Measurements from ENCODE around the gene TMPRSS13.

The TMPRSS13 gene

GRCh38 chr11:117900121-117900648, 29.0 kb downstream of the TMPRSS13 start:
- no peak for DNase-seq (ENCODE audit: low spot score)
- in situ Hi-C loops (cut with MboI; ENCODE audit: low pct_unique_long_range_greater_than_20kb, low sequenced_read_pairs, unreplicated experiment) = no loop called here
- TF ChIP-seq CTCF (IDR thresholded peaks at IDR 0.05; ENCODE audit: extremely low read depth, insufficient read depth, missing control alignments) = no peak

GRCh38 chr11:117898059-117898458, 31.1 kb downstream of the TMPRSS13 start:
- in situ Hi-C loops (cut with MboI; ENCODE audit: low pct_unique_long_range_greater_than_20kb, low sequenced_read_pairs, unreplicated experiment) = no loop called here

GRCh38 chr11:117892651-117893050, 36.6 kb downstream of the TMPRSS13 start:
- no peak for DNase-seq (ENCODE audit: low spot score)
- in situ Hi-C loops (cut with MboI; ENCODE audit: low pct_unique_long_range_greater_than_20kb, low sequenced_read_pairs, unreplicated experiment) = no loop called here
- TF ChIP-seq CTCF (IDR thresholded peaks at IDR 0.05; ENCODE audit: extremely low read depth, insufficient read depth, missing control alignments) = no peak

More at GRCh38 chr11:117898059-117898458, 31.1 kb downstream of the TMPRSS13 start:
- no peak for TF ChIP-seq CTCF (IDR thresholded peaks at IDR 0.05; ENCODE audit: extremely low read depth, insufficient read depth, missing control alignments)
- DNase-seq (ENCODE audit: low spot score) = no peak

GRCh38 chr11:117891362-117891761, 37.8 kb downstream of the TMPRSS13 start:
- TF ChIP-seq CTCF (IDR thresholded peaks at IDR 0.05; ENCODE audit: extremely low read depth, insufficient read depth, missing control alignments) = no peak
- DNase-seq (ENCODE audit: low spot score) = no peak
- in situ Hi-C loops (cut with MboI; ENCODE audit: low pct_unique_long_range_greater_than_20kb, low sequenced_read_pairs, unreplicated experiment) = no loop called here

GRCh38 chr11:117888139-117888566, 41.0 kb downstream of the TMPRSS13 start:
- in situ Hi-C loops (cut with MboI; ENCODE audit: low pct_unique_long_range_greater_than_20kb, low sequenced_read_pairs, unreplicated experiment) = no loop called here
- no peak for TF ChIP-seq CTCF (IDR thresholded peaks at IDR 0.05; ENCODE audit: extremely low read depth, insufficient read depth, missing control alignments)
- DNase-seq (ENCODE audit: low spot score) = no peak

GRCh38 chr11:117887431-117888138, 41.6 kb downstream of the TMPRSS13 start:
- in situ Hi-C loops (cut with MboI; ENCODE audit: low pct_unique_long_range_greater_than_20kb, low sequenced_read_pairs, unreplicated experiment) = no loop called here
- TF ChIP-seq CTCF (IDR thresholded peaks at IDR 0.05; ENCODE audit: extremely low read depth, insufficient read depth, missing control alignments) = no peak
- no peak for DNase-seq (ENCODE audit: low spot score)
